Transverse colon (tissue), 3 donors: ENCODE results near the gene FAM111A.

ENCODE experiments used
- CTCF ChIP-seq, 5 experiments: fragments of 200-600 bp in 3 of 5; fragments of 450-650 bp in 2 of 5; sonication (generic) in 3 of 5; IDR thresholded peaks; 1 replicate in 2 of 5; 2 replicates in 3 of 5; pipeline ENCODE4 v1.5.1; 2016 to 2017; ENCODE audit warnings: antibody characterized with exemption in 5 of 5, inconsistent platforms in 3 of 5, mild to moderate bottlenecking in 2 of 5, moderate library complexity in 1 of 5
- POLR2A ChIP-seq: fragments of 450-650 bp; IDR thresholded peaks from one replicate; pipeline ENCODE4 v1.6.1; 2016; ENCODE audit warnings: antibody characterized with exemption, mild to moderate bottlenecking, moderate library complexity

- peak; percentile 89 to 98 (median 98) for TF ChIP-seq CTCF (IDR thresholded peaks at IDR 0.05)
- TF ChIP-seq POLR2A: no peak
These were observed 6.8 kb upstream of the FAM111A start for GRCh38 chr11:59135648-59136461.
